ENCODE results near the gene PPP1R36. TPM values are rescaled to one million over a fixed set of nuclear protein-coding genes. Genes with fewer than 3 reads are reported as not detected.

The PPP1R36 gene
- total RNA-seq, 1 donor from 2014 or later, result 0.36 TPM

DNA sequence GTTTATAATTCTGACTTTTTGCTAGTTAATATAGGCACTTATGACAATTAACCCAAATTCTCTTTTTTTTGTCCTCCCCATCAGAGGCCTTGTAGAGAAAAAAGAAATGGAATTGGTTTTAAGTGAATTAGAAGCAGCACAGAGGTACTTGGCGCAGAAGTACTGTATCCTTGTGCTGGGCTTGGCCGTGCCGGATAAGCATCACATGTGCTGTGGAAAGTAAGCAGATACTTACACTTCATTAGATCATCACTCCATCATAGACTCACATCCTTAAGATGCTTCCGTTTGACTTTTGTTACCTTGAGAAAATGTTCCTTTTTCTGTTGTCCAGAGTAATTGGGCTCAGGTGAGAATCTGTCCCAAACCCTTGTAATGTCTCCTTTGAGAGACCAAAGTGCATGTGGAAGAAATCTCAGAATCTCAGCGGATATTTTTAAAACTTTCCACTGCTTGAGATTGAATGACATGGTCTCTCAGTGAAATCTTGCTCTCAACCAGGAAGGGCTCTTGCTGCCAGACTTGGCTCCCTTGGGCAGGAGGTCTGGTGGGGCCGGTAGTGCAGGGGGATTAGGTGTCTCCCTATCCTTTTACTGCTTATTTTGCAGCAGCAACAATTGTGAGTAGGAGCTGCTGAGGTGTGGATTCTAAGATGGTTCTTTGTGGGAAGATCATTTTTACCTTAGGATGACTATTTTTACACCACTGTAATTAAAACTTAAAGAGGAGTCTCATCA lies 24.8 kb downstream of the PPP1R36 start:
- H3K4me1 ChIP-seq, result peaks cover 13% of the 10 kb centered on the region
- no peak for DNase-seq
- H3K27me3 ChIP-seq (ENCODE audit: low read depth), result no peaks in the 10 kb centered on the region
- intact Hi-C loops (cut with micrococcal nuclease), result no loop called here
- no peak overlapping the region for H3K4me3 ChIP-seq
- no peaks in the 10 kb centered on the region for H3K9me3 ChIP-seq (replicated peaks)
- H3K36me3 ChIP-seq, result no peaks in the 10 kb centered on the region
- no peak overlapping the region for H3K27ac ChIP-seq (replicated peaks)
- TF ChIP-seq, protein P1, sequence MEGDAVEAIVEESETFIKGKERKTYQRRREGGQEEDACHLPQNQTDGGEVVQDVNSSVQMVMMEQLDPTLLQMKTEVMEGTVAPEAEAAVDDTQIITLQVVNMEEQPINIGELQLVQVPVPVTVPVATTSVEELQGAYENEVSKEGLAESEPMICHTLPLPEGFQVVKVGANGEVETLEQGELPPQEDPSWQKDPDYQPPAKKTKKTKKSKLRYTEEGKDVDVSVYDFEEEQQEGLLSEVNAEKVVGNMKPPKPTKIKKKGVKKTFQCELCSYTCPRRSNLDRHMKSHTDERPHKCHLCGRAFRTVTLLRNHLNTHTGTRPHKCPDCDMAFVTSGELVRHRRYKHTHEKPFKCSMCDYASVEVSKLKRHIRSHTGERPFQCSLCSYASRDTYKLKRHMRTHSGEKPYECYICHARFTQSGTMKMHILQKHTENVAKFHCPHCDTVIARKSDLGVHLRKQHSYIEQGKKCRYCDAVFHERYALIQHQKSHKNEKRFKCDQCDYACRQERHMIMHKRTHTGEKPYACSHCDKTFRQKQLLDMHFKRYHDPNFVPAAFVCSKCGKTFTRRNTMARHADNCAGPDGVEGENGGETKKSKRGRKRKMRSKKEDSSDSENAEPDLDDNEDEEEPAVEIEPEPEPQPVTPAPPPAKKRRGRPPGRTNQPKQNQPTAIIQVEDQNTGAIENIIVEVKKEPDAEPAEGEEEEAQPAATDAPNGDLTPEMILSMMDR (IDR thresholded peaks at IDR 0.05; ENCODE audit: borderline replicate concordance), result no peak

DNA sequence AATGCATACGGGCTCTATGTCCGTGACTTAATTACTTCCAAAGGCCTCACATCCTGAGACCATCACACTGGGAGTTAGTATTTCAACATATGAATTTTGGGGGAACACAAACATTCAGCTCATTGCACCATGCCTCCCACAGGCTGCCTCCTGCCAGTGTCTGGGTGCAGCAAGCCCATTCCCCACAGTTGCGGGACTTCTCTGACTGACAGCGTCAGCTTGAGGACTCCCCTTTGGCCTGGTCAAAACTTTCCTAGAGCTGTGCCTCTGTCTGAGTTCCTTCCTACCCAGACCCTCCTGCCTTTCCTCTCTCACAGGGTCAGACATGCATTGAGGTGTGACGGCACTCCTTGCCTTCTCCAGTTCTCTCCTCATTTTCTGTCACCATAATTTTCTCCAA lies 27.4 kb downstream of the PPP1R36 start:
- H3K27me3 ChIP-seq (ENCODE audit: low read depth), result no peaks in the 10 kb centered on the region
- H3K4me1 ChIP-seq, result peaks cover 11% of the 10 kb centered on the region
- intact Hi-C loops (cut with micrococcal nuclease), result no loop called here
- H3K9me3 ChIP-seq (replicated peaks), result no peaks in the 10 kb centered on the region
- no peaks in the 10 kb centered on the region for H3K36me3 ChIP-seq
- TF ChIP-seq, protein P1 (IDR thresholded peaks at IDR 0.05; ENCODE audit: borderline replicate concordance), result no peak
- H3K4me3 ChIP-seq, result no peak overlapping the region
- H3K27ac ChIP-seq (replicated peaks), result no peak overlapping the region
- no peak for DNase-seq

DNA sequence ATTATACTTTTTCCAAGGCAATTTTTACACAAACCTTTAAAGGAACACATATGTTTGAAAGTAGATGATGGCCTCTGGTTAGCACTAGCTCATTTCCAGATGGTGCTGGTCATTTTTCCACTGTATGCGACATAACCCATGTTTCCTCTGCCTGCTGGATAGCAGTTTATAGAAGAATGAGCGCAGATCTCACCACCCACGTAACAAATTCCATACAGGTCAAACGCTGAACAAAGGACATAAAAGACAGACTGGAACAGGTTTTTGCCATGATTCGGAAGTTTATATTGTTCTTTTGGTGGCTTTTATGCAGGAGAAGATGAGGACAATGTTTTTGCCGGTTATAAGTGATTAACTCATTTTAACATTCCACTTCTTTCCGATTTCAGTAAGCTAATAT lies 30.7 kb downstream of the PPP1R36 start:
- no peaks in the 10 kb centered on the region for H3K9me3 ChIP-seq (replicated peaks)
- no peaks in the 10 kb centered on the region for H3K27me3 ChIP-seq (ENCODE audit: low read depth)
- no peak overlapping the region for H3K27ac ChIP-seq (replicated peaks)
- intact Hi-C loops (cut with micrococcal nuclease), result no loop called here
- no peak overlapping the region for H3K4me3 ChIP-seq
- DNase-seq, result no peak
- TF ChIP-seq, protein P1 (IDR thresholded peaks at IDR 0.05; ENCODE audit: borderline replicate concordance), result no peak
- no peaks in the 10 kb centered on the region for H3K36me3 ChIP-seq
- no peaks in the 10 kb centered on the region for H3K4me1 ChIP-seq

DNA sequence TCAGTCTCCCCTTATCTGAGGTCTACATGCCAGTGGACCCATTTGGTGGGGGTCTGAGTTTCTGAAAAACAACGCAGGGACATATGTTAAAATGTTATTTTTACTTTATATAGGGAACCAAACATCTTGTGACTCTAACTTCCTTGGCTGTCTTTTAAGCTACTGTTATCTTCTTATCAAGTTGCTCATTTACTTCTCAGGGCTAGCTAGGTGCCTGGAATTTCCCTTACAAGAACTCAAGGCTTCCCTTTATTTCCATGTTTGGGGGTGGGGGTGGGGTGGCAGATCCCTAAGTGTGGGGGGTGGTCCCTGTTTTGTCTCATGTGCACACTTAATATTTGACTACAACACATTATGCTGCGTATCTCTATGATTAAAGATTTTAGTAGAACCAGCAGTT lies 31.6 kb downstream of the PPP1R36 start:
- TF ChIP-seq, protein P1 (IDR thresholded peaks at IDR 0.05; ENCODE audit: borderline replicate concordance), result no peak

DNA sequence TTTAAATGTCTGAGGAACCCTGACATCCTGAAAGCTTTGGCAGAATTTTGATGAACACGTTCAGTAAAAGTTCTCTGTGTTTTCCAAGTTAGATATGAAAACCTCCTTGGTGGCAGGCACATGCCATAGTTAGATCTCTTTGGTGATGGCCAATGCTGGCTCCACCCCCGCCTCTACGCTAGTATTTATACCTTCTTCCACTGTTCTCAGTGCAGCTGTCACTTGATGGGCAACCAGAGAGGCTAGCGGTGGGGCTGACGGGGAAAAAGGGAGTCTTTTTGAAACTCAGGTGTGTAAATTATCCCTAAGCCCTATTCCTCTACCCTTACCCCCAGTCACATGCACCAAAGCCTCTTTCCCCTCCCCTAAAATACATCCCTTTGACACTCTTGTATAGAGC lies 32.1 kb downstream of the PPP1R36 start:
- no peak for DNase-seq
- Histone ChIP-seq H3K4me3 (no peak overlapping the region), H3K9me3 (replicated peaks) (no peaks in the 10 kb centered on the region), H3K27ac (replicated peaks) (no peak overlapping the region), H3K36me3 (no peaks in the 10 kb centered on the region), H3K27me3 (ENCODE audit: low read depth) (no peaks in the 10 kb centered on the region), H3K4me1 (no peaks in the 10 kb centered on the region)
- intact Hi-C loops (cut with micrococcal nuclease), result no loop called here
- TF ChIP-seq, protein P1 (IDR thresholded peaks at IDR 0.05; ENCODE audit: borderline replicate concordance), result no peak

More for the DNA sequence above, 31.6 kb downstream of the PPP1R36 start:
- intact Hi-C loops (cut with micrococcal nuclease), result no loop called here
- no peaks in the 10 kb centered on the region for H3K27me3 ChIP-seq (ENCODE audit: low read depth)
- H3K4me3 ChIP-seq, result no peak overlapping the region
- no peaks in the 10 kb centered on the region for H3K4me1 ChIP-seq
- no peaks in the 10 kb centered on the region for H3K36me3 ChIP-seq
- no peak overlapping the region for H3K27ac ChIP-seq (replicated peaks)
- no peaks in the 10 kb centered on the region for H3K9me3 ChIP-seq (replicated peaks)
- DNase-seq, result no peak
